Measurements from ENCODE around the gene P2RY13.

The P2RY13 gene

DNA sequence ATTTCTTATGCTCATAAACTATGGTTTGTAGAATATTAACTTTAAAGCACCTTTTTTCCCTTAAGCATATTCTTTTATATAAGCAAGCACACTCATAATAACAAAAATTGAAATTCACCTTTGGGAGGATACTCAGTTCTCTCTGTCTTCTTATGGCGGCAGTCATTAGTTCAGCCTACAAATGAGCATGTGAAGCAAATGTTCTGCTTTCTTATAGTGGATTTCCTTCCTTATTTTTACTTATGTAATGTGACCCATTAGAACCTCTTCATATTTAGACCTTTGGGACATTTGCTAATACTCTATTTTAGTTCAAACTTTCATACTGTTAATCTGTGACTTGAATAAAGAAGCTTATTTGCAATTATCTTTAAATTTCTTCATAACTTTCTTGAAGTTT is at the start of gene P2RY13:
Gene P2RY13 (minus strand): TSS at position 187 of the 400 bp plus-strand sequence. CDS start 21 bp downstream, at position 166.
- DNase-seq (ENCODE audit: low spot score), result no peak

- peak; percentile 38 for DNase-seq (ENCODE audit: low spot score)
Measured at GRCh38 chr3:151377768-151378385, 48.5 kb upstream of the P2RY13 start.

DNA sequence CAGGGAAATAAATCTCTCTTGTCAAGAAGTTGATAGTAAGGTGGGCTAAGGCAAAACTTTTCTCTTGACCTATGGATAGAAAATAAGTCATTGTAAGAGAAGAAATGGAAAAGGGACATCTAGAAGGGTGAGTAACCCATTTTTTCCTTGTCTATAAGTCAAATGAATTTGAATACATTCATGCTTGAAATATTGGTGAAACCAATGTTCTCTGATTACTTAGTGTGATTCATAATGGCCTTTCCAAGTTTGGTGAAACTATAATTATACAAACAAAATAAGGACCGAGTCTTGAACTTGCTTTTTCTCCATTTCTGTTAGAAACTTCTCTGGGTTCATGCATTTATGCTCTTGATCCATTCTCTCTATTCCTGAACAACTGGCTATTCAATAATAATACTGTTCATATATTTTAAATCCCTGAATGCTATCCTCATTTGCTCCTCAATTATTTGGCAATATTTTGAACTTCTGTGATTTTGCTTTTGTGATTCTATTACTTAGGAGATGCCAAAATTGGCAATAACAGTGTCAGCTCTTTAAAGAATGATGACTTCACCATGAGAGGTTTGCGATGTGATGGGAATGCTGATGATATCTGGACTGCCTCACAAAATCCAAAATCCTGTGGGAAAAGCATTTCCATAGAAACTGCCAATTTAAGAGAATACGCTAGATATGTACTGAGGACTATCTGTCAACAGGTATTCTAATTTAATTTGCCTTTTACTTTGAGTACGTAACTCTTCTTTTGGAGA is 42.9 kb upstream of the P2RY13 start:
- DNase-seq (ENCODE audit: low spot score), result no peak

- DNase-seq (ENCODE audit: low spot score), result no peak
Measured at GRCh38 chr3:151371526-151371925, 42.2 kb upstream of the P2RY13 start.

- no peak for DNase-seq (ENCODE audit: low spot score)
Measured at GRCh38 chr3:151367448-151367847, 38.1 kb upstream of the P2RY13 start.

GRCh38 chr3:151366993-151367392 is 37.6 kb upstream of the P2RY13 start:
- DNase-seq (ENCODE audit: low spot score), result no peak

- no peak for DNase-seq (ENCODE audit: low spot score)
Measured at GRCh38 chr3:151362751-151363174, 33.4 kb upstream of the P2RY13 start.

DNA sequence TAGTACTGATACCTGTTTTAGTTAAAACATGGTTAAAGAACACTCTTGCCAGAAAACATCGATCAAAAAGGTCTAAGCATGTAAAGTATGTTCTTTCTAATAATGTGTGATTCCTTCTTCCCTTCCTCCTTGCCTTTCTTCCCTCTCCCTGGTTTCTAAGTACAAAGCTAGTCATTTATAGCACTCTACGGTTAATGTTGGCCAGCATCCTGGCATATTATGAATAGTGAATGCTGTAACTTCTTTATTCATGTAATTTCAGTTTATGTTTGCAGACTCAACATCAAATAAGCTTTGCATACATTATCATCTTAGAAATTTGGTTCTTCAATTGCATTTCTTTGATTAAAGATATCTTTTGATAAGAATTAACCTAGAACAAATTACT is 28.1 kb upstream of the P2RY13 start:
- no peak for DNase-seq (ENCODE audit: low spot score)

DNA sequence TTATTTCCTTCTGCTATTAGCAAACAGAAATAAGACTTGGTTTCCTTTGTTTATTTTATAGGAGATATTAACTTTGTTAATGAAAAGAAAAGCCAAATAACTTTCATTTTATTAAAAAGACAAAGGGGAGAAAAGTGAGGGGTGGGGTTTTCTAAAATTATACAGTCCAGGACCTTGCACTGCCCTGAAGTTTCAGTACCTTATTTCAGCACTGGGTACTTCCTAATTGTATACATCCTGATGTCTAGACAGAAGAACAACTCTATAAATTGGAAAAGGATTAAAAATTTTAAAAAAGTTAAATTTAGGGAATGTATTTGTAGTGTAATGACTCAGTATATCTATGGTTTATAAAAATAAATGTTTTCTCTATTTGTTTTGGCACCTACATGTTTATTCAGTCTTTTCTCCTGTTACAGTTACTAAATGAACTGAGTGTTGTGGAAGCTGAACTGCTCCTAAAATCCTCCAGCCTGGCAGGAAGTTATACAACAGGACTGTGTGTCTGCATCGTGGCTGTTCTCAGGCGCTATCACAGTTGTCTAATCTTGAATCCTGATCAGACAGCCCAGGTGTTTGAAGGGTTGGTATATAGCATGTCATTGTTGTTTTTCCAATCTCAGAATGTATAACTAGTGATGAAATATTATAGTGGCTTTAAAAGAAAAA is 27.6 kb upstream of the P2RY13 start:
- no peak for DNase-seq (ENCODE audit: low spot score)

DNA sequence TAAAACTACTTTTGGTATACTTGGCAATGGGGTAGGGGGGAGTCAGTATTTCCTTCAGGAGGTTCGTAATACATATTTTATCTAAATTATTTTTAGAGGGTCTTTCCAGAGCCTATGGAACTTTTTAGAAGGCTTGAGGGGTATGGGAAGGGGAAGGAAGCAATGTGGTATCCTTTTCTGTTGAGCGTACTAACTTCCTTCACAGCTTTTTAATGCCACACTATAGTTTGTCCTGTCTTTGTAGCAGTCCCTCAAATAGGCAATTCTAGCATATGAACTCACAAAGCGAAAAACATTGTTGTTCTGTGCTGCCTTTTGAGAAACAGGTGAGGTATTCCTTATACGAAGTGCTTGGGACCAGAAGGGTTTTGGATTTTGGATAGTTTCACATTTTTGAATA is 22.3 kb upstream of the P2RY13 start:
- no peak for DNase-seq (ENCODE audit: low spot score)

- peak; percentile 3 for DNase-seq (ENCODE audit: low spot score)
Measured at GRCh38 chr3:151351219-151351618, 21.9 kb upstream of the P2RY13 start.

- DNase-seq (ENCODE audit: low spot score), result no peak
Measured at GRCh38 chr3:151350656-151351055, 21.3 kb upstream of the P2RY13 start.

- no peak for DNase-seq (ENCODE audit: low spot score)
Measured at GRCh38 chr3:151347432-151347831, 18.1 kb upstream of the P2RY13 start.

GRCh38 chr3:151346292-151346691 is 16.9 kb upstream of the P2RY13 start:
- DNase-seq (ENCODE audit: low spot score), result no peak

DNA sequence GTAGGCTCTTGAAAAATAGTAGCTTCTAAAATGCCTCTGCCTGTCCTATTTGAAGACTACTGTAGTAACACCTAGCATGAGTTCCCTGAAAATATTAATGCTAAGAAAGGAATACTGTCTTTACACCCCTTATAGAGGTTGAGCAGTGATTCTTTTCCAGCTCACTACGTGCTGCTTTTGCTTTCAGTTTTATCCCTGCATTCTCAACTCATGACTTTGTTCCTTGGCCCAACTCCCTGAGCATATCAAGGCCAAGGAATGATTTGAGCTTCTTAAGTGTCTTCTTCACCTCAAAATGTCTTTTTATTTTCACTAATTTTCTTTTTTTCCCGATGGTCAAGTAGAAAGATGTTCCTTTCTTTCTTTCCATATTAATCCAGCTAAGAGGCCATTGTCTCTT is 16.5 kb upstream of the P2RY13 start:
- DNase-seq (ENCODE audit: low spot score), result no peak

GRCh38 chr3:151331696-151332095 is 2.3 kb upstream of the P2RY13 start:
- DNase-seq (ENCODE audit: low spot score), result no peak

- no peak for DNase-seq (ENCODE audit: low spot score)
Measured at GRCh38 chr3:151330899-151331298, 1.6 kb upstream of the P2RY13 start.

DNA sequence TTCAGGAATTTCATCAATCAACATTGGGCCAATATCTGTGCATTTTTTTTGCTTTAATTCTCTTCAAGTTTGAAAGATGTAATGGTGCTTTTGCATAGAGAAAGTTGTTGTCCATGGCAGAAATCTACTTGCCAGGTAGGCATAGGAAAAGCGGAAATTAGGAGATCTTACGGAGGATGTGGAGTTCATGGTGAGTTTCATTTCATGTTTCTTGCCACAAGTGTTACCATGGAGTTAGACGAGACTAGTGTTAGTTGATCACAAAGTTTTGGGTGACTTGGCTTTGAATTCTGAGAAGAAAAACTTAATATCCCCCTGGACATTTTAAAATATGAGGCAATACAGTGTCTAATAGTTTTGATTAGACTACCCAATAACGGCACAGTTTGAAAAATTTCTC is 1.0 kb upstream of the P2RY13 start:
- no peak for DNase-seq (ENCODE audit: low spot score)

DNA sequence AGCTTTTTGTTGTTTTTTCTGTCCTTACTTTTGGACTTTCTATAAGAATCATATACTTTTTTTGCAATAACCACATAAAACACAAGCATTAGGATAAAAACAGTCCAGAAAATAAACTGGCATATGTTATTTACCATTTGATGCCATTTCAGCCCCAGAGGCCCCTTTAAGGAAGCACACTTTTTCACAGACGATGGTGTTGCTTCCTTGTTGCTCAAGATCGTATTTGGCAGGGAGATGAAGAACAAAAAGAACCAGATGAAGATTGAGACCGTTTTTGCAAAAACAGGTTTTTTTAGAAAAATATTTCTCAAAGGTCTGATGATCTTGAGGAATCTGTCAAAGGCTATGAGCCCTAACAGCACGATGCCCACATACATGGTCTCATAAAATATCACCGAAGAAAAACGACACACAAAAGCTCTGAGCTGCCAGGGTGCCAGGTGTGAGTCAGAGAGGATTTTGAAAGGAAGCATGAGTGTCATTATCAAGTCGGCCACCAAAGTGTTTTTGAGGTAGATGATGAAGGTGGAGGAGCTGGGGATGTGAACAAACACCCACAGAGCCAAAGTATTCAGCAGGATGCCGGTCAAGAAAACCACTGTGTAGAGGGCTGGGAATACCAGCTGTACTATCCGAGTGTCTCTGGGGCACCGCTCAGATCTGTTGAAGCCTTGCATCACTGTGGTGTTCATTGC is 902 bp downstream of the P2RY13 start:
- peak; percentile 11 for DNase-seq (ENCODE audit: low spot score)

DNA sequence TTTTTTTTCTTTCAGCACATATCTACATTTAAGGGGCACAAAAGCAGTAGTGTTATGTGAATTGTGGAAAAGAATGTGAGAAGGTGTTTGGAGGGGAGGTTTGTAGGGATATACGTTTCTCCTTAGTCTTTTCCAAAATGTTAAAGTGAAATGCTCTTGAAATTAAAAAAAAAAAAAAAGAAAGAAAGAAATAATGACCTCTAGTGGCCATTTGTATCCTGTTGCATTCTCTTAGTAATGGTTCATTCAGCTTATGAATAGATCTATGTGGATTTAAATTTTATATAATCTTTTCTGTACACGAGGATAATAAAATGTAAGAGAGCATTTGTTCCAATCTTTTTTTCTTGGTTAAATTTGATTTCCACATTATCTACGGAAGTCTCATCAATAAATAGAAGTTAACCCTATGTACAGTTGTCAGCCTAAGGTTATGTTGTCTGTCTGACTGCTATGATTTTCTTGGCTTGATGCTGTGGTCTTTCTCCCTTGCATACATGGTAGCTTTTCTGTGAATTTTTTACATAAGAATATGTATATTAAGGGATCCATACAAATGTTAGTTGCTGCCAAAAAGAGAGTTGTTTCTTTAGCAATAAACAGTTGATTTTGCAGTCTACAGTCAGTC is 1.7 kb downstream of the P2RY13 start:
- peak; percentile 24 for DNase-seq (ENCODE audit: low spot score)

DNA sequence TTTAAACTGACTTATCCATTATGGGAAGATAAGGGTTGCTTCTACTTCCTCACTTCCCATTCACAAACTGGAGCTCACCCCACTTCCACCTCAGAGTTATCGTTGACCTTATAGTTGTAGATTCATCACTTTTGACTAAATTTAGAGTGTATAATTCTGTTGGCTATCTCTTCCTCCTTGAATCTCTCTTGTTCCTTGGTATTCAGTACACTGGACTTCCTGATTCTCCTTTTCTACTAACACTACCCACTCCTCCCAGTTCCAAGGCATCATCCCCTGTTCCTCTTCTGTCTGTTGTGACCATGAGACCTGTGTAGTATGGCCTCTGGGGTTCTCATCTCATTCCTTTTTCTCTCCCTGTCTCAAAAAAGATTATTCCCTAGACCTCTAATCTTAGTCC is 6.8 kb downstream of the P2RY13 start:
- DNase-seq (ENCODE audit: low spot score), result no peak

GRCh38 chr3:151321526-151321925 is 7.8 kb downstream of the P2RY13 start:
- no peak for DNase-seq (ENCODE audit: low spot score)
